OCI-LY7 (cell line): Measurements from ENCODE around the gene TNNI3K.

Experiments used
- CTCF ChIP-seq: fragments of 200-600 bp; sonication (generic); conservative IDR thresholded peaks from 2 replicates; pipeline ENCODE4 v1.5.1; 2014; ENCODE audit warnings: mild to moderate bottlenecking, antibody characterized with exemption, low read length, moderate library complexity, mixed read lengths
- EZH2phosphoT487 ChIP-seq: fragments of 200-600 bp; sonication (generic); IDR thresholded peaks from 2 replicates; pipeline ENCODE4 v1.6.1; 2018; ENCODE audit warnings: low read depth, borderline replicate concordance, mild to moderate bottlenecking, mixed run types, antibody characterized with exemption, low read length, moderate library complexity, mixed read lengths

GRCh38 chr1:74324684-74325448 lies 89.7 kb downstream of the TNNI3K start:
- TF ChIP-seq CTCF (no peak), EZH2phosphoT487 (no peak)
